Islet precursor cell (in vitro differentiated cells): ENCODE data around the gene NANOG.
"Not testable (repeated sequence)": the region's sequence is repeated elsewhere in the genome, so short reads cannot be mapped to it uniquely, and the experiment has no call there.

ENCODE experiments used
- DNase-seq: peaks from one replicate; pipeline ENCODE4 v3.0.0-alpha.2; 2018

Gene NANOG

DNA sequence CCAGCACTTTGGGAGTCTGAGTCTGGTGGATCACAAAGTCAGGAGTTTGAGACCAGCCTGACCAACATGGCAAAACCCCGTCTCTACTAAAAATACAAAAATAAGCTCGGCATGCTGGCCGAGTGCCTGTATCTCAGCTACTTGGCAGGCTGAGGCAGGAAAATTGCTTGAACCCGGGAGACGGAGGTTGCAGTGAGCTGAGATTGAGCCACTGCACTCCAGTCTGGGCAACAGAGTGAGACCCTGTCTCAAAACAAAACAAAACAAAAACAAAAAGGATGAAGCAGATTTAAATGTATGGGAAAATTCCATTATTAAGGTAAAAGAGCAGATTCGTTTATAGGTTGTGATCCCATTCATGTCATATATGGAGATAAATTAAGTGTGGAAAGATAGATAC is 17.1 kb downstream of the NANOG start:
- not testable (repeated sequence) for DNase-seq

DNA sequence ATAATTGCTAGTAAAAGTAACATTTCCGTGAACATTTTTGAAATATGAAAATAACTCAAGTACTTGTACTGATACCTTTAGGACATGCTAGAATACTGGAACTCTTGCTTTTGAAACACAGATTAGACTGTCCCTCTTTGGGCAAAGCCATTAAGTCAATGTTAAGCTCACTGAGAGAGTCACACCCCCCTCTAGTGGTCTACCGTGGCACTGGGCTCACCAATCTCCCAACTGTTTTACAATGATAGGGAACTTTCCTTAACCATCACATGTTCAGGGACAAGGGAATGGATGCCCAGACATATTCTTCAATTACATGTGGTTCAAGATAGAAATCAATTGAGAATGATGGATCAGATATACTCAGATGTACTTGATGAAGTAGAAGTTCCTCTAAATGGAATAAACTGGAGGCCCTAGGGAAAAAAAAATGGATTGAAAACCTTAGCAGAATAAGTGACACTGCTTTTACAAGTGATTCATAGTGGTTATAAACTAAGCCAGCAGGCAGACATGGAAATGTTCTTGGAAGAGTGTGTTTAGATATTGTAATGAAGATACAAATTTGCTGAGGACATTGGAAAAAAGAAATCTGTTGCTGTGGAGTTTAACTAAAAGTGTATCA is 17.8 kb downstream of the NANOG start:
- DNase-seq: peak; percentile 93

- peak; percentile 92 for DNase-seq
These were observed 36.6 kb downstream of the NANOG start for GRCh38 chr12:7825754-7826153.

- DNase-seq: not testable (repeated sequence)
These were observed 40.5 kb downstream of the NANOG start for GRCh38 chr12:7829737-7830136.

DNA sequence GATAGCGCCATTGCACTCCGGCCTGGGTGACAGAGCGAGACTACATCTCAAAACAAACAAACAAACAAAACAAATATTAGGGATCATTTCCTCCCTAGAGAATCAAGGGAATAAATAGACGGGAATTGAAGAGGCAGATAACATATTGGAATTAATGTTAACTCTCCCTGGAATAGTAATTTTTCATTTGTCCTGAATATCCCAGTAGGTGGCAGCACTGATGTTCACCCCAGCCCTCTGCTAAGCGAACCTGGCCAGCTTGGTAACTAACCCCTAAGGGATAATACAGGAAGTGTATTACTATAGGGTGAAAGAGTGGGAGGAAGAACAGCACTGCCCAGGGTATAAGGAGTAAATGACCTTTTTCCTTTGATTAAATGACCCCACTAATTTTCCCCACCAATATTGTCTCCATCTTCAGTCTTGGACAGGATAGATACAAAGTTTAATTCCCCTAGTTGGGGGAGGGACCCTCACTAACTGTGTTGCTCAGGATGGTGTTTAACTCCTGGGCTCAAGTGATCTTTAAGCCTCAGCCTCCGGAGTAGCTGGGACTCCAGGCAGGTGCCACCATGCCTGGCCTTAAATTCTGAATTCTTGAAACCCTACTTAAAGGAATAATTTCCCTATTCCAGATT is 43.0 kb downstream of the NANOG start:
- peak; percentile 75 for DNase-seq

GRCh38 chr12:7833201-7833600 is 44.0 kb downstream of the NANOG start:
- not testable (repeated sequence) for DNase-seq

DNA sequence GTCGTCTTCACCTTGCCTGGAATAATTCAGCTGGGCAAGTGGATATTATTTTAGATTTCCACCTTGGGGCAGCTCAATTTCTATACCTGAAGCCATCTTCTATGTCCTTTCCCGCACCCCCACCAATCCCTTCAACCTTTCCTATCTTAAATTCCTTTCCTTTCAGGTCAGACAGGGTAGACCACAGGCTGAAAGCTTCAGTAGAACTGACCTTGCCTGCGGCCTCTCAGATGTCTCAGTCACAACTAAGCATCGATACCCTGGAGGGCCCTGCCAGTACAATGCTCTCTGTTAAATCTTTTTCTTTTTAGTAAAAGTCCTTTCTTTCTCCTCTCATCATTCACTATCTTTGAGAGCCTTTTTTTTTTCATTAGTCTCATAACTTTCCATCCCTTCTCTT is 44.6 kb downstream of the NANOG start:
- DNase-seq: peak; percentile 86

DNA sequence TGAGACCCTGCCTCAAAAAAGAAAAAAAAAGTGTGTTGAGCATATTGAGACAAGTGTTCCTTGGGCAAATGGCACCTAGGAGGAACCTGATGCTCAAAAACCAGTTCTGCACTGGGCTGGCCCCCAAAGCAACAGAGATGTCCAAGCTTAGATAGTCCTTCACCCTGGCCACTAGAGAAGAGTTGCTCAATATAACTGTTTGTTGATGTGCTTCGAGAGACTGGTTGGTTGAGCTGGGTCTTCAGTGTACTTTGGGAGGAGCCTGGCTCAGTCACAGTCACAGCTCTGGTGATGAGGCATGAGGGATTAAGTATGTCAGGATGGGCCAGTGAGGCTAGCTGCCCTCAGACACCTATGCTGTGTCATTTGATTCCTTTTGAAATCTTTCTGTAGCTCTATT is 45.5 kb downstream of the NANOG start:
- peak; percentile 70 for DNase-seq

- no peak for DNase-seq
These were observed 45.9 kb downstream of the NANOG start for GRCh38 chr12:7835116-7835515.

DNA sequence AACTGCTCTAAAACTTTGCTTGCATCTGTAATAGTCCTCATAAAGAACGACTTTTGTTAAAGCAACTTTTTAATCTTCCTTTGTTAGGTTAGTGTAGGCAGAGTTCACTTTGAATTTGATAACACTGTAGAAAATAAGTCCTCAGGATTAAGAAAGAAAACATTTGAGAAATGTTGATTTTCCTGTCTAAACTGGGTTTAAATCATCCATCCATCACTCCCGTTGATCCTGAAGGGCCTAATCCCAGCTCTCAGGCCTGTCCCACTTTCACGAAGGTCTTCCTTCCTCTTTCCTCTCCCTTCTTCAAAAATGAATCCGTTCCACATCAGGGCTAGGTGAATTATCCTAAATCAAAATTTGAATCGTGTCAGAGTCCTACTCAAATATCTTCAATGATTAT is 46.6 kb downstream of the NANOG start:
- DNase-seq: no peak

DNA sequence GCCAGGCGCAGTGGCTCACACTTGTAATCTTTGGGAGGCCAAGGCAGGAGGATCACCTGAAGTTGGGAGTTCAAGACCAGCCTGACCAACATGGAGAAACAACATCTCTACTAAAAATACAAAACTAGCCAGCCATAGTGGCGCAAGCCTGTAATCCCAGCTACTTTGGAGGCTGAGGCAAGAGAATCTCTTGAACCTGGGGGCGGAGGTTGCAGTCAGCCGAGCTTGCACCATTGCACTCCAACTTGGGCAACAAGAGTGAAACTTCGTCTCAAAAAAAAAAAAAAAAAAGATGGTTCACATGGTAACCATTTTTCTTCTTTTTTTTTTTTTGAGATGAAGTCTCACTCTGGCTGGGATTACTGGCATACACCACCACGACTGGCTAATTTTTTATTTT is 48.2 kb downstream of the NANOG start:
- DNase-seq: no peak

DNA sequence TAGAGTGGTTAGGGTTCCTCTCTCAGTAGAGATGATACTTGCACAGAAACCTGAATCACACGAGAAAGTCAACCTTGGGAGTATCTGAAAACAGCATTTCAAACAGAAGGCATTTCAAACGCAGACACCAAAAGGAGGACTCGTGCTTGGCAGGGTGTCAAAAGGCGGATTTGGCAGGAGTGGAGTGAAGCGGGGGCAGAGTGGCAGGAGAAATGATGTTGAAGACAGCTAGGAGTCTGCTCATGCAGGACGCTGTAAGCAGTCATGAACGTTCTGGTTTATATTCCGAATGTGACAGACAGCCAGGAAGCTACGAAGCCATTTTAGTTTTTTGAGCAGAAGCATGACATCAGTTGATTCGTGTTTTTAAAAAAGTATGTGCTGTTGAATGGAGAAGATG is 50.0 kb downstream of the NANOG start:
- DNase-seq: not testable (repeated sequence)

GRCh38 chr12:7839848-7840247 is 50.6 kb downstream of the NANOG start:
- not testable (repeated sequence) for DNase-seq

DNA sequence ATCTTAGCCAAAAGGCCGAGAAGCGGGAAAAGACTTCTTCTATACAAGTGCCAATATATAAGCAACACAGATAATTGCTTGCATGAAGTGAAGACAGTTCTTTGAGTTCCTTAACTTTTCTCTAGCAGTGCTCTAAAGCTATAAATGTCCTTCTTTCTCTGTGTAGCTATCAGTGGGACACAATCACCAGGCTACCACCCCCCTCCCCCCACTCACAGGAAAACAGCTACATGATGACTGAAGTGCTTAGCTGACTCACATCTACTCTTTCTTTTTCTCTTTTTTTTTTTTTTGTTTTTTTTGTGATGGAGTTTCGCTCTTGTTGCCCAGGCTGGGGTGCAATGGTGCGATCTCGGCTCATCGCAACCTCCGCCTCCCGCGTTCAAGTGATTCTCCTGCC is 53.2 kb downstream of the NANOG start:
- peak; percentile 83 for DNase-seq

- not testable (repeated sequence) for DNase-seq
These were observed 53.9 kb downstream of the NANOG start for GRCh38 chr12:7843149-7843548.

- not testable (repeated sequence) for DNase-seq
These were observed 54.4 kb downstream of the NANOG start for GRCh38 chr12:7843583-7843982.

GRCh38 chr12:7844116-7844515 is 54.9 kb downstream of the NANOG start:
- DNase-seq: no peak

DNA sequence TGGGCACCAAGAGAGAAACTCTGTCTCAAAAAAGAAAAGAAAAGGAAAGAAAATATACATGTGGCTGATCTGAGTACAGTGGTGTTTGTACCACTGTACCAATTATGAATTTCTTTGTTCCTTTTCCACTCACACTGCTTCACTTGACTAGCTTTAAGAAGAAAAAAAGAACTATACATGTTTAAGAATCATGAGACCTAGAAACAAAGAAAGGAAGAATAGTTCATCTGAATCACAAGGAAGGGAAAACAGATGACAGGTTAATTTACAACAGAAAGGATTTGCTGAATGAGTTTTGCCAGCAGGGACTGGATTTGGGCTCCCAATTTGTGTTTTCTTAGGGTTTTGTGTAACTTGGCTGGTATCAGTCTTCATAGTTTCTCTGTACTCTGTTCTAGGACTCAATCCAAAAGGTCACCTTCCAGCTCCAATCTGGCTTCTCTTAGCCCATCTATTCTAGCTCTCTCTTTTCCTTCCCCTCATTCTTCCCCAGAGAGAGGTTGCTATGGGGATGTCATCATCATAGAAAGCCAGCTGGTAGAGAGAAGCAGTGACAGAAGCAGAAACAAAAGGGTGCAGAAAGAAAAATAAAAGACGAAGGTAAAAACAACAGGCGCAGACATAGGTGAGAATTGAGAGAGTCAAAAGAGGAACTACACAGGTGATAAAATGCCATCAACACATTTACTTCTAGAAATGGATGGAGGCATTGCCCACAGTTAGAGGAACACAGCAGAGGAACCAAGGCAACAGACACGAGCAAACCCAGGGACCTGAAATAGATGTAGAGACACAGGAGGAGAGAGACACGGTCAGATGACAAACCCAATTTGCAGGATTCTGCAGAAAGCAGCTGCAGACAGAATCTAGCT is 58.3 kb downstream of the NANOG start:
- not testable (repeated sequence) for DNase-seq

DNA sequence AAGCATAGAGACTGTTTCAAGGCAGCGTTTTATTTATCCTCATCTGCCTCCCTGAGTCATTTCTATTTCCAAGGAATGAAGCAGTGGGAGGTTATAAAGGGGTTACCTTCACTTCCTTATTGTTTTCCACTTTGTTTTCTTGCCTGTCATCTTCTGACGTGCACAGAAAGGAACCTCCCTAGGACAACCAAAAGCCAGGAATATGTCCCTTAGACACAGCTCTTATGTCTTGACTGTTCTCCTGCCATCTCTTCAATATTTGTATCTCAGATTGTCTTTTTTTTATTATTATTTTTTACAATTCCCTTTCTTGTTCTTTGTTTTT is 58.9 kb downstream of the NANOG start:
- not testable (repeated sequence) for DNase-seq
